NCI-H2107 (cell line): ENCODE data around the gene ZNF740.

Experiments
- DNase-seq: peaks from one replicate; lab custom pipeline; 2025; lab: John Stamatoyannopoulos, UW

Gene ZNF740

GRCh38 chr12:53214687-53215455 is 34.3 kb downstream of the ZNF740 start:
- DNase-seq = no peak

GRCh38 chr12:53215497-53215896 is 35.0 kb downstream of the ZNF740 start:
- DNase-seq = no peak

GRCh38 chr12:53217051-53217930 is 36.8 kb downstream of the ZNF740 start:
- no peak for DNase-seq

- DNase-seq = no peak
These were observed 37.4 kb downstream of the ZNF740 start for GRCh38 chr12:53217931-53218307.

- DNase-seq = no peak
These were observed 38.2 kb downstream of the ZNF740 start for GRCh38 chr12:53218551-53219291.

GRCh38 chr12:53219292-53219955 is 38.9 kb downstream of the ZNF740 start:
- DNase-seq = no peak

GRCh38 chr12:53219956-53220693 is 39.6 kb downstream of the ZNF740 start:
- DNase-seq = no peak

- DNase-seq = no peak
These were observed 40.2 kb downstream of the ZNF740 start for GRCh38 chr12:53220694-53221202.

- no peak for DNase-seq
These were observed 40.9 kb downstream of the ZNF740 start for GRCh38 chr12:53221203-53222080.

GRCh38 chr12:53222170-53222721 is 41.7 kb downstream of the ZNF740 start:
- no peak for DNase-seq

GRCh38 chr12:53222806-53223261 is 42.3 kb downstream of the ZNF740 start:
- DNase-seq = no peak

GRCh38 chr12:53223389-53224060 is 43.0 kb downstream of the ZNF740 start:
- DNase-seq = no peak

GRCh38 chr12:53224061-53224896 is 43.8 kb downstream of the ZNF740 start:
- DNase-seq = no peak

- no peak for DNase-seq
These were observed 44.5 kb downstream of the ZNF740 start for GRCh38 chr12:53224897-53225634.

GRCh38 chr12:53225635-53226424 is 45.3 kb downstream of the ZNF740 start:
- DNase-seq = no peak

GRCh38 chr12:53226815-53227214 is 46.3 kb downstream of the ZNF740 start:
- DNase-seq = no peak

GRCh38 chr12:53227341-53227740 is 46.8 kb downstream of the ZNF740 start:
- no peak for DNase-seq
